ENCODE data around the gene HEPHL1.
"Not testable (repeated sequence)": the region's sequence is repeated elsewhere in the genome, so short reads cannot be mapped to it uniquely, and the experiment has no call there.

- not testable (repeated sequence) for TF ChIP-seq EZH2 (IDR thresholded peaks at IDR 0.05; ENCODE audit: insufficient read depth, low read length); CTCF (IDR thresholded peaks at IDR 0.05; ENCODE audit: insufficient read depth, low read depth, low read length)
These were observed 47.7 kb upstream of the HEPHL1 start for GRCh38 chr11:93973322-93974051.
